IgD-negative memory B cell (primary cell): ENCODE data around the gene NAA80. TPM values are rescaled to one million over a fixed set of nuclear protein-coding genes. Genes with fewer than 3 reads are reported as not detected.
A peak's percentile ranks its signal among the peaks of the same experiment; 100 is the strongest.
"Not testable (repeated sequence)": the region's sequence is repeated elsewhere in the genome, so short reads cannot be mapped to it uniquely, and the experiment has no call there.

ENCODE experiments used
- H3K27ac Mint-ChIP-seq, 3 donors: one replicate each; pipeline ENCODE4 v1.8.0; 2020 to 2022; ENCODE audit warnings: mild to moderate bottlenecking in 3 of 3, mixed read lengths in 3 of 3, moderate library complexity in 1 of 3
- H3K27me3 Mint-ChIP-seq: one replicate; pipeline ENCODE4 v1.8.0; 2021; ENCODE audit warnings: mixed read lengths
- H3K36me3 Mint-ChIP-seq: one replicate; pipeline ENCODE4 v1.8.0; 2020; ENCODE audit warnings: mild to moderate bottlenecking, mixed read lengths
- H3K4me1 Mint-ChIP-seq, 3 donors: one replicate each; pipeline ENCODE4 v1.8.0; 2020 to 2022; ENCODE audit warnings: mixed read lengths in 3 of 3, mild to moderate bottlenecking in 1 of 3
- H3K4me3 Mint-ChIP-seq, 4 donors: one replicate each; pipeline ENCODE4 v1.8.0; 2020 to 2022; ENCODE audit warnings: mild to moderate bottlenecking in 4 of 4, mixed read lengths in 4 of 4, moderate library complexity in 3 of 4
- H3K9me3 Mint-ChIP-seq, 3 donors: one replicate each; pipeline ENCODE4 v1.8.0; 2020 to 2021; ENCODE audit warnings: mixed read lengths in 3 of 3, mild to moderate bottlenecking in 1 of 3
- polyA plus RNA-seq: library from polyadenylated mRNA; unstranded; fragments of 300-500 nt; fragmentation: Illumina TruSeq; gene quantifications from one replicate; pipeline ENCODE4 v1.2.3, GENCODE V29; 2021

The NAA80 gene
- polyA plus RNA-seq, 1 donor from 2014 or later: 20.5 TPM

DNA sequence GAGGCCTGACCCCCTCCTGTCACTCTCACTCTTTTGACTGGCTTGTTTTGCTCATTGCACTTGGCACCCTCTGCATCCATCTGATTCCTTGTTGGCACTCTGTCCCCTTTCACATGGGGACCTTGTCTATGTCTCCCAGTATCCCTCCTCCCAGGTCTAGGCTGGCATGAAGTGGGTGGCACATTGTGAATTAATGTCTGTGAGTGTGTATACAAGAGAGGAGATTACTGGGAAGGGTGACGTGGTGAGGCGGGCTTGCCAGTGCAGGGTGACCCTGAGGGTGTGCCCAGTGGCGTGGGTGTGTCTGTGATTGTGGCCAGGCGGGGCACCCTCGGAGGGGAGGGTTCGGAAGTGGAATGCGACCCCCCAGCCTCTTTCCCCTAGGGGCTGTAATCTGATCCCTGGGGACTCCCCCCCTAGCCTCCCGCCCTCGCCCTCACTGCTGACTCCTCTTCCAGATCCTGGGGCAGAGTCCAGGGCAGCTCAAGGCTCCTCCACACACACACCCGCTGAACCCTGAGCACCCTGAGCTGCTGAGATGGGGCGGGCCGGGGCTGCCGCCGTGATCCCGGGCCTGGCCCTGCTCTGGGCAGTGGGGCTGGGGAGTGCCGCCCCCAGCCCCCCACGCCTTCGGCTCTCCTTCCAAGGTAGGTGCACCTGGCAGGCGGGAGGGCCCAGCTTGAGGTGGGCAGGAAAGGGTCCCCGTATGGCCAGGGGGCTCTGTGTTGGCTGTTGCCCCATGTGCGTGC lies 30.3 kb downstream of the NAA80 start, which contains the start of gene SEMA3B:
SEMA3B (plus strand) TSS at position 445 of the 749 bp plus-strand sequence; CDS start at position 539, 94 bp downstream.
- H3K27me3 Mint-ChIP-seq: peaks cover 8% of the 10 kb centered on the region
- H3K4me1 Mint-ChIP-seq: peaks cover 5 to 11% (median 5%) of the 10 kb centered on the region in 3 donors
- H3K27ac Mint-ChIP-seq: peak within 1 kb of the TSS in 2 of 3 donors; percentile 25 to 61
- no peaks in the 10 kb centered on the region for H3K9me3 Mint-ChIP-seq
- H3K36me3 Mint-ChIP-seq: no peaks in the 10 kb centered on the region
- no peak within 1 kb of the TSS for H3K4me3 Mint-ChIP-seq

DNA sequence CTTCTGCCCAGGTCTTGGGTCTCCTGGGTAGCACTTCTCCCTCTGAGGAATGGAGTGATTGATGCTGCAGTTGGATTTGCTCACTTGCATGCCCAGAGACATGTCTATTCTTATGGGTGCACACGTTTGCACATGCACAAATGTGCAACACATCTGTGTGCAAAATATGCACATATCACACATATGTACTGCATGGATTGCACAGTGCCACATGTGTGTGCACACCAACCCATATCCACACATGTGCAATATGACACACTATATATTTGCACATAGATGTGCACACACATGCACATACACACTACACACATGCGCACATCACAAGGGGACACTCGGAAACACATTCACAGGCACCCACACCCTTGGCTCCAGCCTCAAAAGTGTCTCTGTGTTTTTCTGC lies 30.9 kb downstream of the NAA80 start:
- Mint-ChIP-seq H3K36me3 (no peaks in the 10 kb centered on the region), H3K4me3 (no peak overlapping the region), H3K4me1 (peaks cover 4 to 10% (median 5%) of the 10 kb centered on the region in 3 donors), H3K9me3 (no peaks in the 10 kb centered on the region), H3K27ac (no peak overlapping the region), H3K27me3 (peaks cover 6% of the 10 kb centered on the region)

DNA sequence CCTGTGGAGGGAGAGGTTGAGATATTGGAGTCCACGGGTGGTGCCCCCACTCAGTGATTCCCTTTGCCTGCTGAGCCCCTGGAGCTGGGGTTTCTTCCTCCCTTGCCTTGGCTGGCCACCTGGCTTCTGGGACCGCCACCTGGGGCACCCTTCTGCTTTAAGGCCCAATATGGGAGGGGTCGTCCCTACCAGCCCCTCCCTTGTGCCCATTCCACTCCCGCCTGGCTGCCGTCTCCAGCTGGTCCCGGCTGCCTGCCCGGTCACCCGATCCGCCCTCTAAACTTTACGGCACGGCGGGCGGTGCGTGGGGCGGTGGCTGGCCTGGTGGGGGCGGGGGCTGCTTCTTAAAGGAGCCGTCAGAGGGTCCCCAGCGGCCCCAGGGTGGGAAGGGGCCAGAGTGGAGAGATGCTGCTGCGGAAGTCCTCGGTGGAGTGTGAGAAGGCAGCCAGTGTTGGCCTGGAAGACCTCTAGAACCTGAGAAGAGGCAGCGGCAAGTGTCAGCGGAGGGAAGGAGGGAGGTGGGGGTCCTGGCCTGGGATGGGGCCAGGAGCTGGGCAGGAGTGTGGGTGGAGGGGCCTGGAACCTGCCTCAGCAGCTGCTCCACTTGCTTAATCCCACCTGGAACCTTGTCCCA lies 31.8 kb downstream of the NAA80 start:
- no peak overlapping the region for H3K27ac Mint-ChIP-seq
- peaks cover 0 to 4% (median 0%) of the 10 kb centered on the region in 3 donors for H3K4me1 Mint-ChIP-seq
- H3K9me3 Mint-ChIP-seq: no peaks in the 10 kb centered on the region
- H3K27me3 Mint-ChIP-seq: peaks cover 2% of the 10 kb centered on the region
- no peaks in the 10 kb centered on the region for H3K36me3 Mint-ChIP-seq
- H3K4me3 Mint-ChIP-seq: no peak overlapping the region

DNA sequence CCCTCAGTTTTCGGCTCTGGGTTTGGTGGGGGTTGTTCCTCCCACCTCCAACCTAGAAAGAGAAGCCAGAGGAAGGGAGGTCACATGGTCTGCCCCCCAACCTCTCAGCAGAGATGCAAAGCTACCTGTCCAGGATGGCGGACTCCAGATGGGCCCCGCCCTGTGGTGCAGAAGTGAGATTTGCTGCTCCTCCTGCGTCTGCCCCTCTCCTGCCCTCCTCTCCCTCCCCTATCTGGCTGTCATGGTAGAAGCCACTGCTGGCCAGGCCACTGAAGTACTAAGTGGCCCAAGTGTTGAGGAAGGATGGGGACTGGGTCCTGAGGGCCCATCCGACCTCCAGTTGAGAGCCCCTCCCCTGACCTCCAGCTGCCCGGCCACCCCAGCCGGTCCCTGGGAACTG lies 32.4 kb downstream of the NAA80 start:
- no peak overlapping the region for H3K4me3 Mint-ChIP-seq
- H3K36me3 Mint-ChIP-seq: no peaks in the 10 kb centered on the region
- H3K27ac Mint-ChIP-seq: no peak overlapping the region
- H3K4me1 Mint-ChIP-seq: peaks cover 0 to 1% (median 0%) of the 10 kb centered on the region in 3 donors
- peaks cover 2% of the 10 kb centered on the region for H3K27me3 Mint-ChIP-seq
- no peaks in the 10 kb centered on the region for H3K9me3 Mint-ChIP-seq

DNA sequence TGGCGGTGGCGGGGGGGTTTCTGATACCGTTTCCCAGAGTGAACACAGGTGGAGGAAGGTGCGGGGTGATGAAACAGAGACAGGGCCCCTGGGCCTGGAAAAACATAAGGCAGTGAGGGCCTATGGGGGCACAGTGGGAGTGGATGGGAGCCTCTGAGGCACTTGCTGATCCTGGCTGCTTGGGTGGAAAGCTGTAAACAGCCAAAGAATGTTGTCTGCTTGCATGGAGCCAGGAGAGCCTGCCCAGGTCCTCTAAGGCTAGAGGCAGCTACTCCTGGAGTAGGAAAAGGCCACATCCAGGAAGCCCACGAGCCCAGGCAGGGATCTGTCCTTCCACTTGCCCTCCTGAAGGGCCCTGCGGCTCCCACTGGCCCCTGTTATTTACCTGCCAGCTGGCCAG lies 33.2 kb downstream of the NAA80 start:
- no peaks in the 10 kb centered on the region for H3K9me3 Mint-ChIP-seq

DNA sequence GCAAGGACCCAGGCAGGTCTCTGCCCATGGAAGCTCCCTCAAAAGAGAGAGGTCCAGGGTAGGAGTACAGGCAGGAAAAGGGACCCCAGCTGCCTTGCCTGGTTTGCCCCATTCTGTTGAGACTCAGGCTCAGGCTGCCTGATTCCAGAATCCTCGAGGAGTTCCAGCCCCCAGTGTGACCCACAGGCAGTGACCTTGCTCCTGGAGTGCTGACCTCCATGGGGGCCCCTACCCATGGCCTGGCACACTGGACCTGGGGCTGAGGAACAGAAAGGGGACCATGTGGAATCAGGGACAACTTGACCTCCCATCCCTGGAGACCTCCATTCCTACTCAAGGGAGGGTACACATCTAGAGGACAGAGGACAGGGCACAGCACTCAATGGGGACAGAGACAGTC lies 33.6 kb downstream of the NAA80 start:
- Mint-ChIP-seq H3K27ac (peak overlapping the region in 1 of 3 donors; percentile 35), H3K4me3 (no peak overlapping the region), H3K9me3 (no peaks in the 10 kb centered on the region), H3K4me1 (no peaks in the 10 kb centered on the region), H3K36me3 (no peaks in the 10 kb centered on the region), H3K27me3 (peaks cover 2% of the 10 kb centered on the region)

More for the DNA sequence above, 33.2 kb downstream of the NAA80 start:
- peak overlapping the region in 1 of 3 donors; percentile 35 for H3K27ac Mint-ChIP-seq
- H3K36me3 Mint-ChIP-seq: no peaks in the 10 kb centered on the region
- H3K4me3 Mint-ChIP-seq: no peak overlapping the region
- no peaks in the 10 kb centered on the region for H3K4me1 Mint-ChIP-seq
- peaks cover 2% of the 10 kb centered on the region for H3K27me3 Mint-ChIP-seq

DNA sequence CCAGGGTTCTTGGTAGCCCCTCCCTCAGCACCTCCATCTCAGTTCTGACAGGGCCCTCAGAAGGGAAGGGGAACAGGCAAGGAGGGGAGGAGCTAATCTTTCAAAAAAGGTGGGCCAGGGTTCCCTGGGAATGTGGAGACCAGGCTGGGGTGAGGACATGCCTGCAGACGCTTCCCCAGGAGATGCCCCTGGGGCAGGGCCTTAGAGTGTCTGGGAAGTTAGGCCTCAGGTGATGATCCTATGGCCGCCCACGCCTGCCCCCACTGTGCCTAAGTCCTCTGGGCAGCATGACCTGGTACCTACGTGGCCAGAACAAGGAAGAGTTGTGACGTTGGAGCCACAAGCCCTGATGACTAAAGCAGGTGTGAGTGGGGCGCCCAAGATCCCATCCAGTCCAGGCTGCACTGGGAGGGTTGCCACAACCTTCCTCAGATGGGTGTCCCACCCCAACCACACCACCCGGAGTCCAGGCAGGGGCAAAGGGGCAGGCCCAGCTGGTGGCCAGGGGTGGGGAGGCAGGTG lies 34.2 kb downstream of the NAA80 start:
- Mint-ChIP-seq H3K4me1 (no peaks in the 10 kb centered on the region), H3K9me3 (no peaks in the 10 kb centered on the region), H3K27ac (no peak overlapping the region), H3K36me3 (no peaks in the 10 kb centered on the region), H3K4me3 (no peak overlapping the region), H3K27me3 (peaks cover 2% of the 10 kb centered on the region)

DNA sequence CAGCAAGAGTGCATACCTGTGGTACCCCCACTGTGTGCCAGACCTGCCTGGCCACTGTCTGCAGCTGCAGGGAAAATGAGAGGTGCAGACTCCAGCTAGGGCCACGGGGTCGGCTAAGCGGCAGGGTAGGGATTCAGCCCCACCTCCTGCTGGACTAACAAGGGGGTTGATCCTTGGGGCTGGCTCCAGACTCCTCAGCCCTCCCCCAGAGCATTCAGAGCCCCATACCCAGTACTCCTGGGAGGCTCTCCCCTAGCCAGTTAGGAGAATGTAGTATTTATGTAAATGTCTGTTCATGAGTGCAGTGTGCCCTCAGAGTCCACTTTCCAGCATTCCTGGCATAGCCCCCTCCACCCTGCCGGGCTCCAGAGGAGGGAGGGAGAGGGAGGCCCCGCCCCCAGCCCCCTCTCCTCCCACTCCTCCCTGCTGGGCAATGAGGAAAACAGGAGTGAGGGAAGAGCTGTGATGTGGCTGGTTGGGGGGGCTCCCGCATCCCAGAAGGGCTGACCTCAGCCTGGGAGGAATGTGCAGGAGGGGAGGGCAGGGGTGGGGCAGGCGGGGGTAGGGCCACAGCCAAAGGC lies 34.7 kb downstream of the NAA80 start:
- Mint-ChIP-seq H3K4me1 (peaks cover 0 to 3% (median 3%) of the 10 kb centered on the region in 3 donors), H3K27ac (peak overlapping the region in 1 of 3 donors; percentile 53), H3K4me3 (no peak overlapping the region), H3K36me3 (no peaks in the 10 kb centered on the region), H3K9me3 (no peaks in the 10 kb centered on the region), H3K27me3 (peaks cover 2% of the 10 kb centered on the region)

DNA sequence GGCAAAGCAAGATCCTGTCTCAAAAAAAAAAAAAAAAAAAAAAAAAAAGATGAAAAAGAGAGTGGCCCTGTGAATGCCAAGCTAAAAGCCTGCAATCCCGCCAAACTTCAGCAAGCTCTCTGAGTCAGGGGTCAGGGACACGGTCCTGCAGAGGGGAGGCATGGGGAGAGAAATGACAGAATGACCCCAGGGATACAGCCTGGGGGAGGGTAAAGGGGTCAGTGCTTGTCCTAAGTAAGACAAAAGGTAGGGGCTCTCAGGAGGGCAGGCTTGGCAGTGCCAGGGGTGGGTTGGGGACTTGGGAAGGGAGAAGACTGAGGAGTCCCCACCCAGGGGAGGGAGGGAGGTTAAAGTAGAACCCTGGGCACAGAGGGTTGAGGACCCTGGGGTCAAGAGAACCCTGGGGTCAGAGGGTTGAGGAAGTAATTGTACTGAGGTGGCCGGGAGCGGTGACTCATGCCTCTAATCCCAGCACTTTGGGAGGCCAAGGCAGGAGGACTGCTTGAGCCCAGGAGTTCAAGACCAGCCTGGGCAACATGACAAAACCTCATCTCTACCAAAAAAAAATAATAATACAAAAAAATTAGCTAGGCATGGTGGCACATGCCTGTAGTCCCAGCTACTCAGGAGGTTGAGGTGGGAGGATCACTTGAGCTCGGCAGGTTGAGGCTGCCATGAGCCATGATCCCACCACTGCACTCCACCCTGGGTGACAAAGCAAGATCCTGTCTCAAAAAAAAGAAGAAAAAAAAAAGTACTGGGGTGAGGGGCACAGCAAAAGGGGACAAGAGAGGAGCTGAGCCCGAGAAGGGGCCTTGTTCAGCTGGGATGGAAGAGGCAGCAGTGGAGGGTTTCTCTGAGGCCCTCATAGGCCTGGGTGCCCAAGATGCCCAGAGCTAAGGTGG lies 35.5 kb downstream of the NAA80 start:
- Mint-ChIP-seq H3K27me3 (peaks cover 2% of the 10 kb centered on the region), H3K27ac (peak overlapping the region in 1 of 3 donors; percentile 53), H3K4me1 (peaks cover 0 to 3% (median 3%) of the 10 kb centered on the region in 3 donors), H3K36me3 (no peaks in the 10 kb centered on the region), H3K9me3 (no peaks in the 10 kb centered on the region), H3K4me3 (no peak overlapping the region)

DNA sequence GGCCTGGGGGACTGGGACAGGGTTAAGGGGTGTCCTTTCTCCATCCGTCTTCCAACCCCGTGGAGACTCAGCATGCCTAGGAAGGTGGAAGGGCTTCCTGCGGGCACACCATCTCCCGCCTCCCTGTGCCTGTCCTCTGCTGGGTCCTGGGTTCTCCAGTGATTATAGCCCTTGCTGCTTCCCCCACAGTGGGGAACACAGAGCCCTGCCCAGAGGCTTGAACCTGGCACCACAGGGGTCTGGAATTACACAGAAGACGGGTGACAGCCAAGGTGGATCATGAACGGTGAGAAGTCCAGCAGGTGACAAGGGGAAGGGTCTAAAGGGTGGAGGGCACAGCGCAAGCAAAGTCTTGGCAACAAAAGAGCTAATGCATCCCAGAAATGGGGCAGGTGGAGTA lies 36.4 kb downstream of the NAA80 start:
- Mint-ChIP-seq H3K27me3 (peaks cover under 1% of the 10 kb centered on the region), H3K27ac (peak overlapping the region in 1 of 3 donors; percentile 28), H3K4me1 (peaks cover 0 to 3% (median 3%) of the 10 kb centered on the region in 3 donors), H3K36me3 (no peaks in the 10 kb centered on the region), H3K9me3 (no peaks in the 10 kb centered on the region), H3K4me3 (no peak overlapping the region)

DNA sequence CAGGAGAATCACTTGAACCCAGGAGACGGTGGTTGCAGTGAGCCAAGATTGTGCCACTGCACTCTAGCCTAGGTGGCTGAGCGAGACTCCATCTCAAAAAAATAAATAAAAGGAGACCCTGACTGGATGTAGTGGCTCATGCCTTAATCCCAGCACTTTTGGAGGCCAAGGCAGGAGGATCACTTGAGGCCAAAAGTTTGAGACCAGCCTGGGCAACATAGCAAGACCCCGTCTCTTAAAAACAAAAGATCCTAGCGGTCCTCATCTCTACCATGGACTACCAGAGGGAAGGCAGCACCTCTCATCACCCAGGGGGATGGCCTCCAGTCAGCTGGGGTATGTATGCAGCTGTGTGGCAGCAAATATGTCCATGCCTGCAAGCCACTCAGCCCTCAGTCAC lies 37.0 kb downstream of the NAA80 start:
- H3K27me3 Mint-ChIP-seq, H3K4me1 Mint-ChIP-seq, H3K4me3 Mint-ChIP-seq, H3K36me3 Mint-ChIP-seq, H3K9me3 Mint-ChIP-seq: not testable (repeated sequence)
- H3K27ac Mint-ChIP-seq: peak overlapping the region in 1 of 3 donors; percentile 28

DNA sequence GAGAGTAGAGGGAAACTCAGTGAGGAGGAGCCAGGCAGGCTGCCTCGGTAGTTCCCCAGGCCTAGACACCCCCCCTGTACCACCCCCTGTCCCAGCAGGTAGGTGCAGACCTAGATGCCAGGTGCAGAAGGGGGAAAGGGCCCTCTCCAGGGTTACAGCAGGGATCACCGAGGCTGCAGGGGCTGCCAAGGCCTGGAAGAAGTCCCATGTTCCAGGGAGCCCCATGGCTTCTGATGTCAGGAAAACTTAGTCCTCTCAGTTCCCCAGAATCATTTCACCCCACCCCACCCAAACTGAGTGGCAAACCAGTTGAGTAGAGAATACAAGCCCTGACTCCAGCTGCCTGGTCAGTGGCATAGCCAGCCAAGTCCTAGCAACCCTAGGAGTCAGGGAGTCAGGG lies 37.7 kb downstream of the NAA80 start:
- Mint-ChIP-seq H3K27ac (no peak overlapping the region), H3K36me3 (no peaks in the 10 kb centered on the region), H3K9me3 (no peaks in the 10 kb centered on the region), H3K4me3 (no peak overlapping the region), H3K4me1 (peaks cover 0 to 3% (median 3%) of the 10 kb centered on the region in 3 donors), H3K27me3 (no peaks in the 10 kb centered on the region)

DNA sequence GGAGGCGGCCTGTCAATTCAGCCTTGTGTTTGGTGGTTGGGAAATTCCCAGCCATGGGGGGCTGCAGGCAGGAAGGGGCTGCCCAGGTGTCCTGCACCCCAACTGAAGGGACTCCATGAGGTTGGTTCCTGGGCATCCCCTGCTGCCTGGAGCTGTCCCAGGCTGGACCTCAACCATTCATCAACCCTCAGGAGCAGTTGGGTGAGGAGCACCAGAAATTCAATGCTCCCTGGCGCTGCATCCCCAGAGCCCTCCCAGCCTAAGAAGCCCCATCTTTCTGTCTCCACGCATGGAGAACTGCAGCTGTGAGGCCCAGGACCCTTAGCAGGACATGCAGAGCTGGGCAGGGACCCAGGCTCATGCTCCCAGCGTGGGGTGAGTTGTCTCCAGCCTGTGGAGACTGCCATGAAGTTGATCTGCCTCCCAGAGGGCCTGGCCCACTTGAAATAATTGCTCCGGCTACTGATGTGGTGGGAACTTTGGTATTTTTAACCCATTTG lies 38.2 kb downstream of the NAA80 start:
- Mint-ChIP-seq H3K9me3 (no peaks in the 10 kb centered on the region), H3K36me3 (no peaks in the 10 kb centered on the region), H3K4me1 (peaks cover 0 to 3% (median 3%) of the 10 kb centered on the region in 3 donors), H3K27me3 (no peaks in the 10 kb centered on the region), H3K4me3 (peak overlapping the region in 2 of 4 donors; percentile 67 to 78), H3K27ac (no peak overlapping the region)
